CD14-positive monocyte (primary cell): ENCODE measurements around the gene FOXB2. TPM values are rescaled to one million over a fixed set of nuclear protein-coding genes. Genes with fewer than 3 reads are reported as not detected.

Experiments used
- DNase-seq, 3 donors: peaks; one replicate each; pipeline ENCODE4 v3.0.0-alpha.2; 2011 to 2022
- H2AFZ ChIP-seq: 2 replicates; pipeline ENCODE4 v1.6.0; 2012; ENCODE audit warnings: mild to moderate bottlenecking, low read depth, low read length, inconsistent platforms; ENCODE audit not compliant: insufficient read depth, poor library complexity, severe bottlenecking
- H3K27ac ChIP-seq, 2 donors: 1 replicate in 1 of 2; 2 replicates in 1 of 2; pipeline ENCODE4 v1.5.1; 2012 to 2013; ENCODE audit warnings: low read length in 2 of 2, control low read depth in 1 of 2, inconsistent platforms in 1 of 2, low read depth in 1 of 2, mild to moderate bottlenecking in 1 of 2
- H3K27me3 ChIP-seq, 2 donors: one replicate each; pipeline versions ENCODE4 v1.6.0 to v1.6.1; 2011 to 2013; ENCODE audit warnings: low read length in 2 of 2; ENCODE audit not compliant: control insufficient read depth in 2 of 2, insufficient read depth in 2 of 2
- H3K36me3 ChIP-seq, 2 donors: replicated peaks in 1 of 2; 1 replicate in 1 of 2; 2 replicates in 1 of 2; pipeline versions ENCODE4 v1.5.1 to v1.6.1; 2012 to 2013; ENCODE audit warnings: low read length in 2 of 2, control low read depth in 1 of 2, inconsistent platforms in 1 of 2, mild to moderate bottlenecking in 1 of 2; ENCODE audit not compliant: insufficient read depth in 2 of 2, control insufficient read depth in 1 of 2
- H3K4me1 ChIP-seq, 2 donors: 1 replicate in 1 of 2; 2 replicates in 1 of 2; pipeline versions ENCODE4 v1.5.1 to v1.6.1; 2012 to 2013; ENCODE audit warnings: low read length in 2 of 2, control low read depth in 1 of 2, inconsistent platforms in 1 of 2, mild to moderate bottlenecking in 1 of 2, moderate library complexity in 1 of 2; ENCODE audit not compliant: insufficient read depth in 2 of 2, control insufficient read depth in 1 of 2
- H3K4me2 ChIP-seq: replicated peaks from 2 replicates; pipeline ENCODE3; 2012; ENCODE audit warnings: low read length, moderate library complexity, mild to moderate bottlenecking; ENCODE audit not compliant: poor library complexity, severe bottlenecking; ENCODE audit errors: extremely low read depth
- H3K4me3 ChIP-seq, 3 experiments: fragments of 200-600 bp in 1 of 3; sonication (generic) in 1 of 3; replicated peaks in 1 of 3; 1 replicate in 2 of 3; 2 replicates in 1 of 3; pipeline ENCODE4 v1.5.1; 2011 to 2013; ENCODE audit warnings: low read length in 3 of 3, mild to moderate bottlenecking in 3 of 3, control low read depth in 2 of 3, low read depth in 2 of 3, inconsistent platforms in 1 of 3, moderate library complexity in 1 of 3
- H3K79me2 ChIP-seq: 2 replicates; pipeline ENCODE4 v1.6.0; 2012; ENCODE audit warnings: mild to moderate bottlenecking, control low read depth, inconsistent platforms, low read length, moderate library complexity; ENCODE audit not compliant: insufficient read depth
- H3K9ac ChIP-seq: 2 replicates; pipeline ENCODE4 v1.6.0; 2017; ENCODE audit warnings: low read length, mild to moderate bottlenecking; ENCODE audit not compliant: insufficient read depth, poor library complexity, severe bottlenecking
- H3K9me3 ChIP-seq, 2 donors: replicated peaks in 1 of 2; 1 replicate in 1 of 2; 2 replicates in 1 of 2; pipeline versions ENCODE4 v1.5.1 to v1.6.1; 2012 to 2013; ENCODE audit warnings: low read length in 2 of 2, control low read depth in 1 of 2; ENCODE audit not compliant: control insufficient read depth in 1 of 2, insufficient read depth in 1 of 2
- H4K20me1 ChIP-seq: 2 replicates; pipeline ENCODE4 v1.6.0; 2012; ENCODE audit warnings: mild to moderate bottlenecking, low read length, control low read depth, moderate library complexity; ENCODE audit not compliant: insufficient read depth
- H3K27ac Mint-ChIP-seq, 7 donors: one replicate each; pipeline ENCODE4 v1.8.0; 2020; ENCODE audit warnings: mild to moderate bottlenecking in 7 of 7, mixed read lengths in 7 of 7, moderate library complexity in 6 of 7, inconsistent platforms in 2 of 7
- H3K27me3 Mint-ChIP-seq, 3 donors: one replicate each; pipeline ENCODE4 v1.8.0; 2021 to 2022; ENCODE audit warnings: low read depth in 3 of 3, mild to moderate bottlenecking in 3 of 3, mixed read lengths in 3 of 3, moderate library complexity in 3 of 3, inconsistent platforms in 1 of 3
- H3K36me3 Mint-ChIP-seq, 2 donors: one replicate each; pipeline ENCODE4 v1.8.0; 2020; ENCODE audit warnings: mixed read lengths in 2 of 2, inconsistent platforms in 1 of 2, mild to moderate bottlenecking in 1 of 2
- H3K4me1 Mint-ChIP-seq: one replicate; pipeline ENCODE4 v1.8.0; 2020; ENCODE audit warnings: mild to moderate bottlenecking, mixed read lengths
- H3K4me3 Mint-ChIP-seq, 2 donors: one replicate each; pipeline ENCODE4 v1.8.0; 2020; ENCODE audit warnings: mild to moderate bottlenecking in 2 of 2, mixed read lengths in 2 of 2, moderate library complexity in 1 of 2
- H3K9me3 Mint-ChIP-seq, 7 donors: one replicate each; pipeline ENCODE4 v1.8.0; 2020 to 2022; ENCODE audit warnings: mixed read lengths in 7 of 7, mild to moderate bottlenecking in 6 of 7, moderate library complexity in 6 of 7, inconsistent platforms in 2 of 7
- CTCF ChIP-seq: fragments of 200-600 bp; IDR thresholded peaks from one replicate; pipeline ENCODE4 v1.8.0; 2022; ENCODE audit warnings: antibody characterized with exemption, mild to moderate bottlenecking
- WGBS: methylation state at CpG from one replicate; pipeline ENCODE4 v1.1.5; 2013; ENCODE audit warnings: missing lambda C conversion rate; ENCODE audit not compliant: insufficient coverage; 5-methylcytosine and 5-hydroxymethylcytosine counted together
- intact Hi-C, 2 donors: fragments of 100-400 bp; cut with micrococcal nuclease; formaldehyde crosslinking; loops; one replicate each; pipeline versions ENCODE4 v1.15.0 to v1.15.1; 2023
- polyA plus RNA-seq, 3 donors: library from polyadenylated mRNA; depleted of rRNA in 1 of 3; unstranded in 2 of 3; stranded (reverse) in 1 of 3; fragments of 300-500 nt in 2 of 3; fragments of >200 nt in 1 of 3; fragmentation: Illumina TruSeq in 2 of 3; gene quantifications; 1 replicate in 2 of 3; 2 replicates in 1 of 3; pipeline ENCODE4 v1.2.3, GENCODE V29; 2012 to 2021

The FOXB2 gene
- polyA plus RNA-seq, 3 donors: not detected

- intact Hi-C loops: no loop called here
- Histone ChIP-seq H3K36me3 (no peaks in the 10 kb centered on the region), H3K27ac (no peak overlapping the region), H3K79me2 (no peaks in the 10 kb centered on the region), H2AFZ (no peak overlapping the region), H3K9me3 (no peaks in the 10 kb centered on the region), H3K4me1 (no peaks in the 10 kb centered on the region), H3K27me3 (no peaks in the 10 kb centered on the region), H4K20me1 (no peaks in the 10 kb centered on the region), H3K4me2 (no peak overlapping the region), H3K4me3 (no peak overlapping the region), H3K9ac (no peak overlapping the region)
- Mint-ChIP-seq H3K27ac (no peak overlapping the region), H3K4me1 (no peaks in the 10 kb centered on the region), H3K27me3 (peaks cover 9 to 13% (median 11%) of the 10 kb centered on the region in 3 donors), H3K9me3 (peaks cover 0 to 2% (median 0%) of the 10 kb centered on the region in 7 donors), H3K36me3 (no peaks in the 10 kb centered on the region), H3K4me3 (no peak overlapping the region)
- TF ChIP-seq CTCF: no peak
- no peak for DNase-seq
- WGBS: 100% methylated on average over 2 of the region's 6 CpGs
Observed at GRCh38 chr9:77000330-77000729, 19.1 kb upstream of the FOXB2 start.

GRCh38 chr9:77003366-77003765 lies 16.1 kb upstream of the FOXB2 start:
- no peak for TF ChIP-seq CTCF
- H3K27ac ChIP-seq: no peak overlapping the region
- no peak overlapping the region for H3K9ac ChIP-seq
- Mint-ChIP-seq H3K4me1 (no peaks in the 10 kb centered on the region), H3K9me3 (peaks cover 0 to 3% (median 0%) of the 10 kb centered on the region in 7 donors), H3K27ac (no peak overlapping the region), H3K36me3 (no peaks in the 10 kb centered on the region), H3K4me3 (no peak overlapping the region), H3K27me3 (peaks cover 7 to 22% (median 20%) of the 10 kb centered on the region in 3 donors)
- peaks cover 8 to 13% of the 10 kb centered on the region in 2 donors for H3K27me3 ChIP-seq
- no peak for DNase-seq
- H2AFZ ChIP-seq: no peak overlapping the region
- intact Hi-C loops: no loop called here
- no peaks in the 10 kb centered on the region for H3K79me2 ChIP-seq
- H4K20me1 ChIP-seq: no peaks in the 10 kb centered on the region
- no peaks in the 10 kb centered on the region for H3K4me1 ChIP-seq
- WGBS: 80% methylated on average over 1 of the region's 3 CpGs
- H3K4me2 ChIP-seq: no peak overlapping the region
- H3K4me3 ChIP-seq: no peak overlapping the region
- no peaks in the 10 kb centered on the region for H3K9me3 ChIP-seq
- no peaks in the 10 kb centered on the region for H3K36me3 ChIP-seq
